Hematopoietic multipotent progenitor cell treated with erythropoietin and hydrocortisone succinate and interleukin-3 and kit ligand, for 4 days (in vitro differentiated cells): ENCODE measurements around the gene CCDC85C.

Experiments
- DNase-seq: peaks from one replicate; pipeline ENCODE4 v3.0.0-alpha.2; 2015

The CCDC85C gene

DNA sequence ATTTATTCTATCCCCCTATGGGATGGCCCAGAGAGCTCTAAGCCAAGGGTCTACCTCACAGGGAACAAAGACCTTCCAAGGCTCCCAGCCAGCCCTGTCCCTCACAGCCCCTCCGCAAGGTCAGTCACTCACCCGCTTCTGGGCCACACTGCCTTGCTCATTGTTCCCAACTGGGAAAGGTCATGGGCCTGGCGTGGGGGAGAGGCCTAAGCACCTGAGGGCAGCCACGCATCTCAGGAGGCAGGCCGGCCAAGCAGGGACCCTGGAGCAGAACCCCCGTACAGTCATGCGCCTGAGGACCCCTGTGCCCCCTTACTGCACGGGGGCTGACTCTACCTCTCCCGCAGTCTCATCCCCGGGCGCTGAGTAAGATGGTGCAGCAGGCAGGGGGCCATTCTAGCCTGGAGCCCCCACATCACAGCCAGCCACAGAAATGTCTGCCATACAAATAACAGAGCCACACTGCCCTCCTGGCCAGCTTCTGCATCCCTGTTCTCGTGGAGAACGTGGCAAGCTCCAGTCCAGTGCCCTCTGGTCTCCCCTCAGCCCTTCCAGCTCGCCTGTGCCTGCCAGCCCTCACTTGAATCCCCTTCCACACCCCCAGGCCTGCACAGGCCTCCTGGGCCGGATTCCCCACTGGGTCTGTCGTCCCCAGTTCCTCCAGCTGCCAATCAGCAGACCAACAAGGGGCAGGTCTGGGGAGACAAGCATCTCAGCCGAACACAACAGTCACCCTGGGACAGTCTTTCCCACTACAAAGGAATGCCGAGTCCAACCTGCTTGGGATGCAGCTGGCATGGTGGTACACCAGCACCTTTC, 16.3 kb downstream of the CCDC85C start:
- DNase-seq: no peak

DNA sequence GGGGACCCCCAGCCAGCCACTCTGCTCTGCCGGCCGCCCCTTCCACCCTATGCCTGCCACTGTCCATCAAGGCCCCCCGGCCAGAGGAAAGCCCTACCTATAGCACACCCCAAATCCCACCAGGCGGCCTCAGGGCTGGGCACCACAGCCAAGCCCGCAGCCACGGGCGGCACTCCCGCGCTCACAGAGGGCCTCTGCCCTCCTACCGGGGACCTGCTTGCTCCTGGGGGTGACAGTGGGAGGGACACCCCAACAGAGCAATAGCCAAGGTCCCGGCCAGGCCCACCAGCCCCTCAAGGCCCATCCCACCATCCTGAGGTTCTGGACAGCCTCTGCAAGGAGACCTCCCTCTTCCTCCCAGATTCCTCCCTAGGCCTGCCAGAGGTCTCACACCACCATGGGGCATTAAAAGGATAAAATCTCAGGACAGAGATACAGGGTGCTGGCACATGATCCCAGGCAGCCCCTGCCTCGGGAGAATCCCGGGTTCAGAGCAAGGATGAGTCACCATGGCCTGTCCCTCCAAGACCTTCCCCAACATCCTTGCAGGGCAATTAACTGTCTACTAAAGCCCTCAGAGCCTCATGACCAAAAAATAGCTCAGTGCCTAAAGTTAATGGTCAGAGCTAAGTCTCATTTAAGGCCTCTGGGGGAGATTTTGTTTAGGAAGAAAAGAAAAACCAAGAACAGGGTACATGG, 17.1 kb downstream of the CCDC85C start:
- no peak for DNase-seq

DNA sequence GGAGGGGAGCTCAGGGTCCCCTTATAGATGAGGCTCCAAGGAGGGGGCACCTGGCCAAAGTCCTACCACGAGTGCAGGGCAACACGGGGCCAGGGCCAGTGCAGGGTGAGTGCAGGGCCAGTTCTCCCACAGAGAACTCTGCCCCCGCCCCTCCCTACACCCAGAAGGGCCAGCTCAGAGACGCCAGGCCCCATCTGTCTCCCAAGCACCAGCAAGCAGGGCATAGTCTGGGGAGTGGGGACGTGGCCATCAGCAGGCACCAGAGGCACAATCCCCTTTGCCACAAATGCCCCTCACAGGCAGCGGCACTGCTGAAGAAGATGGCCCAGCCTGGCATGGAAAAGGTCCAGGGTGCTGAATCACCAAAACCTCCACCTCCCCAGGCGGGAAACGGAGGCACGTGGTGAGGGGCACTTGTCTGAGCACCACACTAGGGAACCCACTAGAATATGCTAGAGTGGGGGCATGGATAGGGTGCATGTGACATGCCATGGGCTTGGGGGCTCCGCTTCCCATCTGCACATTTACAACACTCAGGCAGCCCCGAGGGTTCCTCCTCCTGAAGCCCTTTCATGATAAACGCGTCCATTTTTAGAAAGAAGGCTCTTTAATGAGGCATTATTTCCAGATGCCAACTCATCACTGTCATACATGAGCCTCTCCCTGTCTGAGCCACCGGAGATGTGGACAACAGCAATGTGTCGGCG, 17.8 kb downstream of the CCDC85C start:
- no peak for DNase-seq

DNA sequence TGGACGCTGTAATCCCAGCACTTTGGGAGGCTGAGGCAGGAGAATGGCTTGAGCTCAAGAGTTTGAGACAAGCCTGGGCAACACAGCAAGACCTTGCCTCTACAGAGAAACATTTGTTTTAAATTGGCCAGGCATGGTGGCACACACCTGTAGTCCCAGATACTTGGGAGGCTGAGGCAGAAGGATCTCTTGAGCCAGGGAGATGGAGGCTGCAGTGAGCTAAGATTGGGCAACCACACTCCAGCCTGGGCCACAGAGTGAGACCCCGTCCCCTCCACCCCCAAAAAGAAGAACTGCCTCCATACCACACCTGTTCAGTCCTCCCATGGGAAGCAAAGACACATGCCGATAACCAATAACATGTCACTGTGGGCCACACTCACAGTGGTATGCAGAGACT, 19.2 kb downstream of the CCDC85C start:
- no peak for DNase-seq

DNA sequence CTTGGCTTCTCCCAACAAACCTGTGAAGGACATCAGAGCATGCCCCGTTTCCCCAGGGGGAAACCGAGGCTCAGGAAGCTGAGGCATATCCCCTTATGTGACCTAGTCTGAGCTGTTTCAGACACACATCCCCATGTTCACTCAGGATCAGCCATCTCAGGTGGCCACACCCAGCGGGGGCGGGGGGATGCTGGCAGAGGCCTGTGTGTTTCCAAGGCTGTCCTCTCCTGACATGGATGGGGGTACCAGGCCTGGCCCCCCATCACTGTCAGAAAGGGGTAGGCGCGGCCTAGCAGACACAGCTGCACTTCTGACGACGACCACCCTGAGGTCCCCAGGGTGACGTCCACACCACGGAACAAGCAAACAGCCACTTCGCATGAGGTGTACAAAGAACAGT, 22.1 kb downstream of the CCDC85C start:
- DNase-seq: no peak

DNA sequence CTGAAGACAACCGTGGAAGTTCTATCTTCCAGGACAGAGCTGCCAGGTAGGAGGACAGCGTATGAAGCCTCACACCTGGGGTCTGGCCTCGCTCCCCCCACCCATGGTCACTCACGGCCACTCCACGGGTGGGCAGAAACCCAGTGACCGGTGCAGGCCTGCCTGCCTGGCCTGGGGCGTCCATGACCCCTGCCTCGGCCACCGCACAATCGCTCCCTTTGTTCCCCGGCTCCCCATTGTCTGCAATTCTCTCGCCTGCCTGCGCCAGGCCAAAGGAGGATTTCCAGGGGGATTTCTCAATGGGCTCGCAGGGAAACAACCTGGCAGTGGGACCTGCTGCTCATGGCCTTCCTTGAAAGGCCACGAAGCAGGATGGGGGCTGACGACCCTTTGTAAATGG, 22.6 kb downstream of the CCDC85C start:
- DNase-seq: no peak

DNA sequence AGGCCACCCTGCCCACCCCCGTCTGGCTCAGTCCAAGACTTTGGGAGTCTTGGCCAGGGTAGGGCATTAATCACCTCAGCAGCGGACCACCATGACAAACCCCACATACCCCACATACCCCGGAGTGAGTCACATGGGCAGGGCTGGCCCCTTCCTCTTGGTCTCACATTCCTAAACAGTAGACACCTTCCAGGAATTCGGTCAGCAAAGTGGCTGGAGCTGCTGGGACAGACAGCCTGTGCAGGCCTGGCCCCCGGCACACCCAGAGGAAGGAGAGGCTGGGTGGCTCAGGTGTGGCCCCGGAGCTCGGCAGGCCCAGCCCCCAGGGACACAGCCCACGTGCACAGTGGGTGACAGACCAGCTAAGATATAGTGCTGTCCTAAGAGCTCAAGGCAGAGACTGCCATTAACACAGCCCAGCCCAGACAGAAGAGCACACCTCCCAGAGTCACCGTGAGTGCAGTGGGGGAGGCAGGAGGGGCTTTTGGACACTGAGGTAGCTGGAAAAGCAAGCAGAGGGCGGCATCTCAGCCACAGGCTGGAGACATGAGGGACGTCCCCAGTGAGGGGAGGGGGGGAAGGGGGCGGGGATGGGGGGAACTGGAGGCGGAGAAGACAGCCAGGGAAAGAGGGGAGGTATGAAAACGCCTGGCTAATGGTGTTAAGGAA, 24.0 kb downstream of the CCDC85C start:
- no peak for DNase-seq

DNA sequence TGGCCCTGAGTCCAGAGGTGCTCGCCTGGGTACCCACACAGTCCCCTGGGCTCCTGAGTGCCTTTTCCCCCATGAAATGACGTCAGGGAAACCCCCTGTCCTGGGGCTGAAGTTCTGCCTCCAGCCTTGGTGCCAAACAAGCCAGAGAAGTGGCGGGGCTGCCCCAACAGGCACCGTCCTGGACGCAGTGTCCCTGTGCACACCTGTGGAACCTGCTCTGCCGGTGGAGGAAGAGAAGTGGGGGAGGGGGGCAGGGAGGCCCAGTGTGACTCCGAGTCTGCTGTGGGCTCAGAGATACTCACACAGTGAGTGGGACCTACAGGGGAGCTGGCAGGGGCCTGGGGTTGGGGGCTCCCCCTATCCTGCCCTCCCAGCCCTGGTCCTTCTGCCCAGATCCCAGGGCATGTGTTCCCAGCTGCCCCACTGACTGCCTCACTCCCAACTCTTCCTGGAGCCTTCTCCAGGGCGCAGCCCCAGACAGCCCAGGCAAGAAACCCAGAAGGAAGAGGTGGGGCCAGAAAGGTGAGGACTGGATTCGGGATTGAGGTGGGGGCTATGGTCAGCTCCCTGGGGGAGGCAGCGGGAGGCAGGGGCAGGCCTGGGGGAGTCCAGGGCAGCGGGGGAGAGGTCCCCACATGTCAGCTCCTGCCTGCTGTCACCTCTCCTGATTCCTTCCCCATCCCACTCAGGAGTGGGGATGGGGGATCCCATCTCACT, 24.7 kb downstream of the CCDC85C start:
- DNase-seq: no peak

DNA sequence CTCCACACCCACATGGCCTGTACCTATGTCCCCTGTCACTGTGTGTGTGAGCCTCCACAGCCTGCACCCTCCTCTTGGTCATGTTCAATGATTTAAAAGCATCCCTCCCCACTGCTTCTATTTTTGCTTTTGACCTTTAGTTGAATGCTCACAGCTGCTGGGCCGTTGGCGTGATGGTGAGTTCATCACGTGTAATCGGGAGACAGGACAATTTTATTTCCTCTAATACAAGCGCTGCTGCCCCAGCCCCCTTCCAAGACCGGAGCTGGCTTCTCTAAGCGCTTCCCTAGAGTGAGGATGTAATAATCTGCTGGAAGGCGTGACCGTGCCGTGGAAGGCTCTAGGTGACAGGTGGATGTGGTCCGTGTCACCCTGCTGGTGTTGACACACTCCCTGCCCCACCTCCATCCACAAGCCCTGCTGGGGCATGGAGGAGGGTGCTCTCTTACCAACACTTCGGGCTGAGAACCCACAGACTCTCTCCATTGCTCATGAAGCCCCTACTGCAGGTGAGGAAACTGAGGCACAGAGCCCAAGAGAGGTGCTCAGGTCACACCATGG, 25.4 kb downstream of the CCDC85C start:
- DNase-seq: no peak

DNA sequence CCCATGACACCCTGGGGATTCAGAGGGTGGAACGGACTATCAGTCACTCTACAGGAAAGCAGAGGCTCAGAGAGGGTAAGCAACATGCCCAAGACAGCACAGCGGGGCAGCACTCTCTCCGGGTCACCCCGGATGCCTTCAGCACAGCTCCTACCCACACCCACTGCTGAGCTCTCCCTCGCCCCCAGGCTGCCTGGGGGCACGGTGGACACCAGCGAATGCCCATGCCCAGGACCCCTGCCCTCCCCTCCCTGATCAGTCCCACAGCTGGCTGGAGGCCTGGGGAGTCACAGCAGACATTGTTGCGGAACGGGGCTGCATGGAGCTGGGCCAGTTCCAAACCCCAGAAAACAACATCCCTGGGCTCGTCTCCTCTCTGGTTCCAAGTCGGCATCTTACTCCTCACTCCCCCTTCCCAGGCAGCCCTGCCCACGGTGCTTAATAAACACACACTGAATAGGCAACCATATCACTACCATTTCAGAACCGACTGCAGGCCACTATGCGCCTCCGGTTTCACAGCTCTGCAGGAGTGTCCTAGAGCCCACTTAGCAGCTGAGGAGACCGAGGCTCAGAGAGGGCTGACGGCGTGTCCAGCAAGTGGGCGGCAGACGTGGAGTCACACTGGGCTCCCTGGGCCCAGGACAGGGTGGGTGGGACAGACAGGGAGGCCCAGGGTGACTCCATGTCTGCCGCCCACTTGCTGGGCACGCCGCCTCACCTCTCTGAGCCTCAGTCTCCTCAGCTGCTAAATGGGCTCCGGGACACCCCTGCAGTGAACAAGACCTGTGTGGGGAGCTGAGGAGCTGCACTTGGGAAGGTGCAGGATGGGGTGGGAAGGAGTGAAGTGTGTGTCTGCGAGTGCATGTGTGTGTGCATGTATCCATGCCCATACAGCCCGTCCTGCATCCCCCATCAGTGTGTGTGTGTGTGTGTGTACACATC, 27.0 kb downstream of the CCDC85C start:
- no peak for DNase-seq

DNA sequence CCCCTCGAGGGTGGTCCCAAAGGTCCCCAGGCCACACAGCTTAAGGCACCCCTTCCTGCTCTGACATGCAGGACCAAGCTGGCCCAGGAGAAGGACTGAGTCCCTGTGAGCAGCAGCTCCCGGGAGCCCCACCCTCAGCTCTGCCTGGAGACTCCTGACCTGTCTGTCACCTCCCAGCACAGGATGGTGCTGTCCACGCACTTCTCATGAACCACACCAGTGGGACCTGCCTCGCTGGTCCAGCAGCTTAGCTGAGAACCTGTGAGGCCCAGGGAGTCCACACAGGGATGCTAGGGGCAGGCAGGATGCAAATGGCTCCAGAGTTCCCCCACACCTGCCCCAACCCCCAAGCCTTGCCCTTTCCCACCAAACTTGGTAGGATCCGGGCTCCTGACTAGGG, 27.7 kb downstream of the CCDC85C start:
- DNase-seq: no peak

DNA sequence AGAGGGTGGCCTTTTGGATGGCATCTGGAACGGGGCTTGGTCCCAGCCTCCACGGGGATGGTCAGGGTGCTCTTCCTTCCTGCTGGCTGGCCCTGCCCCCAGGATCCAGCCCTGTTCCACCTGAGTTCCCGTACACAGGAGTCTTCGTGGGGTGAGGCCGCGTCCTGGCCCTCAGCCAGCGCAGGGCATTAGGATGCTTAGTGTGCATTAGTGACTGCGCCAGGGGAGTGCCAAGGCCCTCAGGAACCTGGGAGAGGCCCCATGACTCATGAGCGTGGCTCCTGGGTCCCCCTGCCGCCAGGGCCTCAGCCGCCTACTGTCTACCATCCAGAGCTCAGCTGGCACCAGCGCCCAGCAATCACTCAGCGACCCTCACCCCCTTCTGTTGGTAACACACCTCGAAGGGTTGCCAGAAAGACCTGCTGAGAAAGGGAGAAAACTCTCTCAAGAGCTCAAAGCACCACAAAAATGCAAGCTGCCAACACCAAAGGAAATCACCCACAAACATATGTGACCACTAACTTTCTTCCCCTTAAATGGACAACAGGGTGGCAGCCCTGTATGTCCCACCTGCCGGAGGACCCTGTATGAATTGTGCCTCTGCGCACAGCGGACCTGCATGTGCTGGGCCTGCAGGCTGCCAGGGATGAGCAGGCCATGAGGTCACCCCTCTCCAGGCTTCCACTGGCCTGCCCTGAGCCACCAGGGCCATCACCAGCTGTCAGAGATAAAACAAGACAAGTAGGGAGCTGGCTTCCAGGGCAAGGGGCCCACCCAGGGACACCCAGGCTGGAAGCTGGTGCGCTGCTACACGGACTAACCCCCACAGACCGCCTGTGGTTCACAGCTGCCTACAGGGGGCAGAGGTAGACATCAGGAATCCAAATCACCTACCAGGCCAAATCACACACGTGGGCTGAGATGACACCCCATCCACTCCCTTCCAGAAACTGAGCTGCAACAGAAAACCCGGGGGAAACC, 28.7 kb downstream of the CCDC85C start:
- DNase-seq: peak; percentile 35

DNA sequence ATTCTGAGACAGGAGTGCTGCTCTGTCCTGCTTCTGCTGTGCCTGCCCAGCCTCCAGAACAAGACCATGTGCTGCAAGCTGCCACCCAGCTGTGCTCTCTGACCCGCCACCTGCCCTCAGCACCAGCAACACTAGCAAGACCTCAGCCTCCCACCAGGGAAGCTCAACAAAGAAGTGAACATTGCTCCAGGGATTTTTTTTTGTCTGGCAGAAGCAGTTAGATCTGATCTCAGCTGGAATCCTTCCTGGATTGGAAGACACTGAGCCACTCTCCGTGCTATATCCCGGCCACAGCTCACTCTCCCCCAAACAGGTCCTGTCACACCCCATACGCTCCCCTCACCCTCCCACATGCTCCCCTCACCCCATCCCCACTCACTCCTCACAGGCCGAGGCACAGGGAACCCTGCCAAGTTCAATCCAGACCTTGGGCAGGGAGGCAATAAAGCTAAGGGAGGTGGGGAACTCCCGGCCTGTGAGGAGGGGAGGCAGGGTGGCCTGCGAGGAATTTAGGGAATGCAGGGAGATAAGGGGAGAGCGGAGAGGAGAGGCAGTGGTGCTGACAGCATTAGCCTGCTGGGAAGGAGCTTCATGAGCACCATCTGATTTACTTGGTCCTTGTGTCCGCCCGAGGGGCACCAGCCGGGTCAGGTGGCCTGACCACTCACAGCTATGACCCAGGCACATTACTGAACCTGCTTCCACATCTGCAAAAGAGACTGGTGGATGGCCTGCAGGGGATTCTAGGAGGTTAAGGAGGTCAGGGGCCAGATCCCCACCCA, 29.7 kb downstream of the CCDC85C start:
- DNase-seq: no peak

DNA sequence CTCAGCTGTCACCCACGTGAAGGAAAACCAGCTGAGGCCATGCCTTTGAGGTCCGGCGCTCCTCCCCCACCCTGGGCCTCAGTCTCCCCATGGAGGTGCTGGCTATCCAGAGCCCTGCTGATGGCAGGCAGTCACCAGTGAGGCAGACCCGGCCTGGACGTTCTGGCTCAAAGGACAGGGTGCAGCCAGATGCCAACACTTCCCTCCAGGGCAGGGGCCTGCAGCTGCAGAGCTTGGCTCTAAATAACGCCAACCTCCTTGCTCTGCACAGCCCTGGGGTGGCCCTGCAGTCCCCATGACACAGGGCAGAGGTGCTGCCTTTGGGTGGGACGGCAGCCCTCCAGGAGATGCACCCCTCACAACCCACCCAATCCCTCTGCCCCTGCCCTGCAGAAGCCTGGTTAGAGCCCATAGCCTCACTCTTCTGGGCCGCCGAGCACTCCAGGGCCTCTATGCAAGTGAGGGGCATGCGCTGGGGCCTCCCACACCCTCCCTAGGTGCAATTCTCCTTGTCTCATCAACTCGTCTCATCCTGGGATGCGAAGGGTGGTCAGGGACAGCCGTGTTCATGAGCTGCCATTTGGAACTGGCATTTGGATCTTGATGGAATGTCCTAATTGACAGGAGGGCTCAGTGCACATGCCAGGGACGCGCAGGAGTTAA, 30.4 kb downstream of the CCDC85C start:
- no peak for DNase-seq

DNA sequence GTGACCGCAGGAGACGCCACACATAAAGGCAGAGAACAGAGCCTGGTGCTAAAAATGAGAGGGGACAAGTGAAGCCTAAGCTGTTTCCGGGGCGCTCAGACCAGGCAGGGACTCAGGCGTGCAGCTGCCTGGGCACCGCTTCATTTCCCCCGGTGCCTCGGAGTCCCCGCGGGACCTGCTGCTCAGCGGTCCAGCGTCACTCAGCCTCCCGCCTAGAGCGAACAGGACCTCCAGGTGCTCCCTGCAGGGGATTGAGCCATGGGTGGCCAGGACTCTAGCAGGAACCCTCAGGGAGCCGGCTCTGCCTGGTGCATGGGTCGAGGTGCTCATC, 31.0 kb downstream of the CCDC85C start:
- no peak for DNase-seq

DNA sequence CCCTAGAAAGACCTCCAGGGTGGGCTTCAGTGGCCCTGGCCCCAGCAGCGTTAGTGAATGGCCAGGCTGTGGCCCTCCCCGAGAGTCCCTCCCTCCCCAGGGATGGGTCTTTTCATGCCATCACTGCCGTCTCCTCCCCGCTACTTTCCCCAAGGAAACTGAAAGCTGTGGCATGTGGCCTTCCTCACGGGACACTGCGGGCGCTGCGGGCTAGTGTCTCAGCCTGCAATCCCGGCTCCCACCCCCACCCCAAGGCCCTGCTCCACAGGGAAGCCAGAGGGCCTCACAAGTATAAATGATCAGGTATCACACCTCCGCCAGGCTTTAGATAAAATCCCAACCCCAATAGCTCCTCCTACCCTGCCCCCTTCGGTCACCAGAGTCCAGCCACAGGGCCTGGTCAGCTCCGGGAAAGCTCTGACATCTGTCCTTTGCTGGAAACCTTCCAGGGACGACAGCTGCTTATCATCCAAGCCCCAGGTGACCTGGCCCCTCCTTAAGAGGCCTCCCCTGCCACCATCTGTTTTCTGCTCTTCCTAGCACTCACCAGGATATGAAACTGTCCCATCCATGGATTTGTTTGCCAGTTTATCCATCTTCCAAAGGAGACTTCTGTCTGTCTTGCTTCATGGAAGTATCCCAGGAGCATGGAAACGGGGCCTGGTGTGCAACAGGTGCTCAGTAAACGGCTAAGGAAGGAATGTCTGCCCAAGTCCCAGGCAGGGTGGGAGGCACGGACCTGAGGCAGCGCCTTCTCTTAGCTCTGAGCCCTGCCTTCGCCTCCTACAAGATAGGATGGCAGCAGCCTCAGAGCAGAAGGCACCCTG, 31.6 kb downstream of the CCDC85C start:
- DNase-seq: no peak

DNA sequence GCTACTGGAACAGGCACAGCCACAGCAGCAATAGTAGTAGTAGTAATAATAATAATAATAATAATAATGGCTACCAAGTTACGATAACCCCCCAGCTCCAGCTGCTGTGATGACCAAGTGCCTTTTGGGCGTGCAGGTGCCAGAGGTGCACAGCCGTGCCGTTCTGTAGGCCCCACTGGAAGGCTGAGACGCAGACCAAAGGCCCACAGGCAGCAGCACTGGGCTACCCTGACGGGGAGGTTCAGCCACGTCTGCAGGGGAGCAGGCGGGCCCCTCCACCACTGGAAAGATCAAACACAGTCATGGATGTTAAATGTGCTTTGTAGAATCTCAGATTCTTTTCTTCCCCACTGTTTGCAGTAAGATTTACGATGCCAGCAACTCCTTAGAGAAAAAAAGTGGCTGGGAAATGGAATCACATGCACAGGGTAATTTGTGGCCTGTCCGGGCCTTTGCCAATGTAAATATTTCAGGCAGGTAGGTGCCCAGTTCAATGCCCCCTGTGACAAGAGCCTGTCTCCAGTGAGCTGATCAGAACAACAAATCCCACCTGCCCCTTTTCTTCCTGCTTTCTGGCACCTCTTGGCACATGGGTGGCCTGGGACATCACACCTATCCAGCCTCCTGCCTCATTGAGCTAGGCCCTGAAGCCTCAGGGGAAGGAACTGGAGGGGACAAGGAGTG, 32.6 kb downstream of the CCDC85C start:
- no peak for DNase-seq
